RWPE1 (cell line): ENCODE results near the gene EGR4.

Experiments used
- CTCF ChIA-PET: fragments of 350-600 bp; sonication (Branson Sonifier 250); formaldehyde crosslinking; extraction: SDS; loops from one replicate; lab custom pipeline; 2021; lab: Yijun Ruan, JAX
- POLR2A ChIA-PET: fragments of 400-600 bp; formaldehyde crosslinking; extraction: SDS; loops from one replicate; lab custom pipeline; 2020; ENCODE audit warnings: antibody characterized with exemption; ENCODE audit not compliant: low non-redundant PET; lab: Yijun Ruan, JAX
- DNase-seq: peaks from one replicate; pipeline ENCODE4 v3.0.0; 2012; ENCODE audit warnings: low spot score
- H3K27ac ChIP-seq: fragments of 450-650 bp; 2 replicates; pipeline ENCODE4 v1.5.1; 2017
- TF ChIP-seq, protein P1 (sequence below): fragments of 450-650 bp; conservative IDR thresholded peaks from 2 replicates; pipeline ENCODE4 v1.5.1; 2017; ENCODE audit warnings: low read depth, mild to moderate bottlenecking

Gene EGR4

DNA sequence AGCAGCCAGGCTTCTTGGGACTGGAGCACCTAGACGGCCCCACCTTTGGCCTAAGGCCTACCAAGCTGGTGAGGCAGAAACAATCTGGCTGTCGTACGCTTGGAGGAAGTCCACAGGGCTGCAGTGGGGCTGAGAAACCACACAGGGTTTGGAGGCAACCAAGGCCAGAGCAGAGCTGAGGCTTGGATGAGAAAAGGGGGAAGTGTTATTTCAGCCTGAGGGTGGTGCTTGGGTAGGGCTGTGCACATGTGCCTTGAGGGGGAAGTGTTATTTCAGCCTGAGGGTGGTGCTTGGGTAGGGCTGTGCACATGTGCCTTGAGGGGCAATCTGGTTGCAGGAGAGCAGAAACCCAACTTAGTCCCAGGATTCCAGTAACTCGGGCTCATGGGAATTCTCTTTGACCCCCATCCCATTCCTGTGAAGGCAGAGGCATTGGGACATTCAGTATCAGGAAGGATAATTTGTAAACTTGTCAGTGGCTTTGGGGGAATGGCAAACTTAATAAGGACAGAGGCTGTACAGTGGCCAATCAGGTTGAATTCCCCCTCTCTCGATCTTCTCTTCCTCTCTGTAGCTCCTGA is 8.1 kb downstream of the EGR4 start:
- POLR2A ChIA-PET, result interaction anchor here (0.6 kb wide), 1 partner anchor 17 kb away, joined by 4 read pairs; no protein-coding TSS in a partner anchor
- no peak for DNase-seq

DNA sequence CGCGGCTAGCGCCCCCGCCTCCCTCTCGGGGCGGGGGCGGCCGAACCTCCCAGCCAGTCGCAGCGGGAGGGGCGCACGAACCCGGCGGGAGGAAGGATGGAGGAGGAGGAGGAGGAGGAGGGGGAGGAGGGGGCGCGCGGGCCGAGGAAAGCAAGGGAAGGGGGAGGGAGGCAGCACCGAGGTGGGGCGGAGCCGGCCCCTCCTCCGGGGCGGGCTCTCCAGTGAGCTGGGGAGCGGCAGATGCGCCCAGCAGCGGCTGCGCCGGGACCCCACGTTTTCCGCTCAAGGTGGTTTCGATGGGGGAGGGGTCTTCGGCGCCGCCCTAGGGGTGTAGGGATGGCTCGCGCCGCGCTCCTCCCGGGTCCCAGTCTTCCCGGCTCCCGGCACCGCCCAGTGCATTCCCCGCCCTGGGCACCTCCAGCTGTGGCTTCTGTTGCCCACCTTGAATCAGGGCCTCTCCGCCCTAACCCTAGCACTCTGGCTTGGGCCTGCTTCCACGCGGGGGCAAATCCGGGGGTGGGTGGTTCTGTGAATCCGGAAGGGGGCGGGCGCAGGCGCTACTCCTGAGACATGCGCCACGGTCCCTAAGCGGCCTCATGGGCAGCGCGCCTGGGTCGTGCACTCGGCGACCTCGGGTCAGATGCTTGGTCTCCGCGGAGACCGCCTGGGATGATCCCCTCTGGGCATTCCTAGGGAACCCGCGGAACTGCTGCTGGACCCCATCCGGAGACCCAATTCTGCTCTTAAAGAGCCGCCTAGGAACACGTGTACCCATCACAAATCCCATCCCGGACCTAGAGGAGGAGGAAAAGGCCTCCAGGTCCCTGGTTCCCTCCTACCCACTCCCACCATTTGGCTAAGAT is 8.8 kb downstream of the EGR4 start, which contains the start of gene FBXO41:
Gene FBXO41, minus strand, starts transcription at position 183 of the 863 bp plus-strand sequence. CDS start 14,848 bp downstream, outside the sequence.
- H3K27ac ChIP-seq, result no peak within 1 kb of the TSS
- CTCF ChIA-PET, result no interaction called here
- TF ChIP-seq, protein P1, sequence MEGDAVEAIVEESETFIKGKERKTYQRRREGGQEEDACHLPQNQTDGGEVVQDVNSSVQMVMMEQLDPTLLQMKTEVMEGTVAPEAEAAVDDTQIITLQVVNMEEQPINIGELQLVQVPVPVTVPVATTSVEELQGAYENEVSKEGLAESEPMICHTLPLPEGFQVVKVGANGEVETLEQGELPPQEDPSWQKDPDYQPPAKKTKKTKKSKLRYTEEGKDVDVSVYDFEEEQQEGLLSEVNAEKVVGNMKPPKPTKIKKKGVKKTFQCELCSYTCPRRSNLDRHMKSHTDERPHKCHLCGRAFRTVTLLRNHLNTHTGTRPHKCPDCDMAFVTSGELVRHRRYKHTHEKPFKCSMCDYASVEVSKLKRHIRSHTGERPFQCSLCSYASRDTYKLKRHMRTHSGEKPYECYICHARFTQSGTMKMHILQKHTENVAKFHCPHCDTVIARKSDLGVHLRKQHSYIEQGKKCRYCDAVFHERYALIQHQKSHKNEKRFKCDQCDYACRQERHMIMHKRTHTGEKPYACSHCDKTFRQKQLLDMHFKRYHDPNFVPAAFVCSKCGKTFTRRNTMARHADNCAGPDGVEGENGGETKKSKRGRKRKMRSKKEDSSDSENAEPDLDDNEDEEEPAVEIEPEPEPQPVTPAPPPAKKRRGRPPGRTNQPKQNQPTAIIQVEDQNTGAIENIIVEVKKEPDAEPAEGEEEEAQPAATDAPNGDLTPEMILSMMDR, result no peak
- POLR2A ChIA-PET, result interaction anchor here (0.6 kb wide), 1 partner anchor 17 kb away, joined by 4 read pairs; no protein-coding TSS in a partner anchor
- no peak for DNase-seq

More for the DNA sequence above, 8.1 kb downstream of the EGR4 start:
- no peak overlapping the region for H3K27ac ChIP-seq
- CTCF ChIA-PET, result no interaction called here
- TF ChIP-seq, protein P1, result no peak

DNA sequence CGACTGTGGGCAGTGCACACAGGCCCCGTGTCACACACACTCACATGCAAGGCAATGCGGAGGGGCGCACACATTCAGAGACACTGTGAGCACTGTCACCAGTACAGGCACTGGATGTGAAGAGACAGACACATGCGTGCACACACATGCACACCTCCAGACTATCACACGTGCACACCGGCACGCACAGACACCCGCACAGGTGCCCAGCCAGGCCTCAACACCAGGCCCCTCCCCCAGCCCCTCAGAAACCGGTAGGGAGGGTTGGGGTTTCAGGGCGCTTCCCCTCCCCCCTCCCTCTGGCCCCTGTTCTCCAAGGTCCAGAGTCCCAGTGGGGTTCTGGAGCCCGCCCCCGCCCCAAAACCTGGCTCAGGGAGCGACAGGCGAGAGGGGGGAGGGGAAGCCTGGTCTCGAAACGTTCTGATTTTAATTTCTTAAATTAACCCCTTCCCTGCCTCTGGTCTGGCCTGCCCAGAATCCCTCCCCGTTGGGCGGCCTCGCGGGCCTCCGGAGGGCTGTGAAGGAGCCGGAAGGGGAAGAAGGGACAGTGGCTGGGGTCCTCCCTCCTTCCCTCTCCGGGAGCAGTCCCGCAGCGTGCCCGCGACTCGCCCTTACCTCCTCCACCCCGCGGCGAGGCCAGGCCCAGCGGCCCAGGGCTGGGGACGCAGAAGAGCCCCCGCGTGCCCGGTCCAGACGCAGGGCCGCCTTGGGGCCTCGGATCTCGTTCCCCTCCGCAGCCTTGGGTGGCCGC is 9.6 kb downstream of the EGR4 start:
- CTCF ChIA-PET, result no interaction called here
- TF ChIP-seq, protein P1, result no peak
- DNase-seq, result no peak
- H3K27ac ChIP-seq, result no peak overlapping the region
- POLR2A ChIA-PET, result no interaction called here

DNA sequence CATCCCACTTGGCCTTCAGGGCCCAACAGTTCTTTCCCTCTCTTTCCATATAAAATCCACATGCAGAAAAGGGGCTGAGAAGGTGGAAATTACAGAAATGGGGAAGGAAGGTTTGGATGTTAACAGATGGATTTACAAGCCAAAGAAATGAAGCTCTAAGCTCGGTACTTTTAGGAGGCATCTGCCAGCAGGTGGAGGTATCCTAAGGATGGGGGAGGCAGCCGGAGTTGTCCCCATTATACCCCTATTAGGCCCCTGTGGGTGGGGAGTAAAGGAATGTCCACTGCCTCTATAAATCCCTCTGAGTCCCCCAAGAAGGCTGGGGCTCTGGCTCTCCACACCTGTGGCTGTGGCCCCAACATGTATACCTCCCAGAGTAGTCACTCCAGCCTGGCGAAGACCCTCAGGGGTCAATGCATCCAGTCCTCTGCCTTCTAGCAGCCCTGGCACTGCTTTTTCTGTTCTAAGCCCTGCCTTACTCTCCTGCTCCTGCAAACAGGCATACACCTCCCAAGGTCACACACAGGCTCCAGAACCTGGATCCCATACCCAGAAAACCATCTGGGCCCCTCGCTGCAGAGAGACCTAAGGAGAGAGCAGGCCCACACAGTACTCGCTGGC is 10.3 kb downstream of the EGR4 start:
- DNase-seq, result no peak
- H3K27ac ChIP-seq, result no peak overlapping the region
- ChIA-PET POLR2A (no interaction called here), CTCF (interaction anchor here (0.6 to 0.8 kb wide), 2 partner anchors 23 to 171 kb away, joined by 3 read pairs; no protein-coding TSS in a partner anchor)
- TF ChIP-seq, protein P1, result no peak

DNA sequence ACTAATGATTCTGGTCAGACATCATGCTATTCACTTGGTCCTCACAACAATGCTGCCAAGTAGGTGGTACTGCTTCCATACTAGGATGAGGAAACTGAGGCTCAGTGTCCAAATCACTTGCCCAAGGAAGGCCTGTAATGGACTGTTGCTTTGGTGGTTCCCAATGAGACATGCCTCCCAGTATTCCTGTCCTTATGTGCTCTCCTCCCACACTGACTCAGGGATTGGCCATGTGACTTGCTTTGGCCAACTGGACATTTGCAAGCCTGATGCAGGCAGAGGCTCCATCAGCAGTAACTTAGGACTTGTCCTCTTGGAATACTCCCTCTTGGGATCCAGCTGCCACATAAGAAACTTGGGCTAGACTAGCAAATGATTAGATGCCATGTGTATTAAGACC is 12.1 kb downstream of the EGR4 start:
- TF ChIP-seq, protein P1, result no peak
- POLR2A ChIA-PET, result no interaction called here
- DNase-seq, result no peak
- CTCF ChIA-PET, result no interaction called here
- H3K27ac ChIP-seq, result no peak overlapping the region

DNA sequence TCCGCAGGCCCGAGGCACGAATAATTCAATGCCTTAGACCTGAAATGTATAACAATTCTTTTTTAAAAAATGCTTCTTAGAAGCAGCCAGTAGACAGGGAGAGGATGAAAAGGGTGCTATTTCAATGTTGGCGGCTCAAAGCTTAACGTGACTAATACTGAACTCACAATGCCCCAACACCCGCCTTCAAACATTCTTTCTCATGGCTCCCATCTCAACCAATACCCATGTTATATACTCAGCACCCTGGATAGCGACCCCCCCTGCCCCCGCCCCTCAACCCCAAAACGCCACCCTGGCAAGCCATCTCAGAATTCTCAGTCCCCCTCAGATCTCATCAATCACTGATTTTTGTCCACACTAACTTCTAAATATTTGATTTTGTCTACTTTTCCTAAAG is 13.5 kb downstream of the EGR4 start:
- POLR2A ChIA-PET, result no interaction called here
- DNase-seq, result peak; percentile 56
- no peak overlapping the region for H3K27ac ChIP-seq
- TF ChIP-seq, protein P1, result no peak
- CTCF ChIA-PET, result no interaction called here
